GM21825 (cell line): ENCODE measurements around the gene PLCB2.

ENCODE experiments used
- ATAC-seq: cut with Tn5 transposase; IDR thresholded peaks from one replicate; pipeline ENCODE4 v1.9.1; 2021; ENCODE audit warnings: mild to moderate bottlenecking, moderate library complexity; ENCODE audit not compliant: unreplicated experiment

Gene PLCB2

GRCh38 chr15:40307421-40308211, at the start of gene PLCB2:
PLCB2 (minus strand) TSS chr15:40307935; CDS start chr15:40307672, 263 bp downstream.
- ATAC-seq = peak; percentile 57

GRCh38 chr15:40357246-40357645, 49.5 kb upstream of the PLCB2 start:
- ATAC-seq = no peak

GRCh38 chr15:40355976-40356585, 48.3 kb upstream of the PLCB2 start:
- no peak for ATAC-seq

- no peak for ATAC-seq
These were observed 46.9 kb upstream of the PLCB2 start for GRCh38 chr15:40354408-40355171.

GRCh38 chr15:40353697-40354096, 46.0 kb upstream of the PLCB2 start:
- no peak for ATAC-seq

GRCh38 chr15:40352281-40352901, 44.7 kb upstream of the PLCB2 start:
- no peak for ATAC-seq

GRCh38 chr15:40349163-40349562, 41.4 kb upstream of the PLCB2 start:
- no peak for ATAC-seq

- no peak for ATAC-seq
These were observed 40.7 kb upstream of the PLCB2 start for GRCh38 chr15:40348474-40348870.

- no peak for ATAC-seq
These were observed 40.1 kb upstream of the PLCB2 start for GRCh38 chr15:40347559-40348473.

GRCh38 chr15:40346579-40347558, 39.1 kb upstream of the PLCB2 start:
- no peak for ATAC-seq

- no peak for ATAC-seq
These were observed 38.3 kb upstream of the PLCB2 start for GRCh38 chr15:40345867-40346578.

- no peak for ATAC-seq
These were observed 37.6 kb upstream of the PLCB2 start for GRCh38 chr15:40345225-40345866.

- no peak for ATAC-seq
These were observed 36.9 kb upstream of the PLCB2 start for GRCh38 chr15:40344631-40345120.

GRCh38 chr15:40344217-40344616, 36.5 kb upstream of the PLCB2 start:
- no peak for ATAC-seq

GRCh38 chr15:40343512-40343911, 35.8 kb upstream of the PLCB2 start:
- no peak for ATAC-seq

- ATAC-seq = no peak
These were observed 34.9 kb upstream of the PLCB2 start for GRCh38 chr15:40342416-40343320.
